Lung (tissue), 12 donors: ENCODE measurements around the gene NDUFS8. TPM values are rescaled to one million over a fixed set of nuclear protein-coding genes. Genes with fewer than 3 reads are reported as not detected.

Source experiments
- ATAC-seq: fragments of 200-7000 bp; cut with Tn5 transposase; one replicate; pipeline ENCODE4 v1.9.1; 2020; ENCODE audit warnings: moderate number of reproducible peaks; ENCODE audit not compliant: insufficient read depth, low FRiP score
- DNase-seq, 3 donors: peaks; one replicate each; pipeline ENCODE4 v3.0.0-alpha.2; 2013 to 2017
- H3K27ac ChIP-seq, 2 donors: one replicate each; pipeline ENCODE4 v1.5.1; 2013; ENCODE audit warnings: mild to moderate bottlenecking in 2 of 2, moderate library complexity in 2 of 2, control low read depth in 1 of 2, inconsistent platforms in 1 of 2, low read depth in 1 of 2, low read length in 1 of 2
- H3K27me3 ChIP-seq, 3 donors: one replicate each; pipeline ENCODE4 v1.5.1; 2013; ENCODE audit warnings: low read length in 2 of 3; ENCODE audit not compliant: control insufficient read depth in 3 of 3, insufficient read depth in 3 of 3
- H3K36me3 ChIP-seq, 4 donors: one replicate each; pipeline ENCODE4 v1.5.1; 2013; ENCODE audit warnings: low read length in 4 of 4, mild to moderate bottlenecking in 1 of 4, moderate library complexity in 1 of 4; ENCODE audit not compliant: control insufficient read depth in 4 of 4, insufficient read depth in 4 of 4
- H3K4me1 ChIP-seq, 5 donors: one replicate each; pipeline ENCODE4 v1.5.1; 2013; ENCODE audit warnings: low read length in 5 of 5, mild to moderate bottlenecking in 2 of 5, moderate library complexity in 1 of 5; ENCODE audit not compliant: control insufficient read depth in 5 of 5, insufficient read depth in 5 of 5
- H3K4me3 ChIP-seq: one replicate; pipeline ENCODE4 v1.5.1; 2013; ENCODE audit warnings: mild to moderate bottlenecking, control low read depth, moderate library complexity
- H3K9ac ChIP-seq, 2 donors: one replicate each; pipeline ENCODE4 v1.5.1; 2013; ENCODE audit warnings: low read length in 2 of 2, control low read depth in 1 of 2; ENCODE audit not compliant: insufficient read depth in 1 of 2
- H3K9me3 ChIP-seq, 4 donors: one replicate each; pipeline ENCODE4 v1.5.1; 2013; ENCODE audit warnings: low read length in 3 of 4, mild to moderate bottlenecking in 1 of 4, moderate library complexity in 1 of 4; ENCODE audit not compliant: control insufficient read depth in 4 of 4, insufficient read depth in 3 of 4
- CTCF ChIP-seq: IDR thresholded peaks from 2 replicates; pipeline ENCODE4 v1.5.1; 2012; ENCODE audit warnings: mild to moderate bottlenecking; ENCODE audit errors: control extremely low read depth, extremely low read depth
- WGBS, 2 donors: extraction: QIAGEN DNeasy Blood & Tissue Kit; methylation state at CpG; one replicate each; pipeline ENCODE4 v1.1.7; 2013; 5-methylcytosine and 5-hydroxymethylcytosine counted together
- polyA plus RNA-seq, 2 donors: library from polyadenylated mRNA; stranded (reverse); fragments of 200-250 nt; gene quantifications; one replicate each; pipeline ENCODE4 v1.2.1, GENCODE V29; 2013
- total RNA-seq, 2 donors: library from RNA; depleted of rRNA in 1 of 2; stranded (reverse); fragments of >200 nt in 1 of 2; gene quantifications; one replicate each; pipeline ENCODE4 v1.2.1, GENCODE V29; 2014 to 2021
- donor health status: control.
- donor health status: control.
- donor health status: Bipolar disorder and iron deficiency.
- donor health status: healthy.
- donor health status: DM: yes; HTN: yes; CAD: no.

NDUFS8 gene
- total and polyA plus RNA-seq, 4 donors, result 57.8 to 180 (median 145) TPM

GRCh38 chr11:67996051-67996450, 34.4 kb upstream of the NDUFS8 start:
- Histone ChIP-seq H3K27ac (no peak overlapping the region), H3K9me3 (no peaks in the 10 kb centered on the region), H3K27me3 (peaks cover 0 to 2% (median 0%) of the 10 kb centered on the region in 3 donors), H3K9ac (no peak overlapping the region), H3K4me3 (no peak overlapping the region), H3K4me1 (peaks cover 0 to 5% (median 0%) of the 10 kb centered on the region in 5 donors), H3K36me3 (peaks cover 0 to 7% (median 0%) of the 10 kb centered on the region in 4 donors)
- no peak for TF ChIP-seq CTCF
- DNase-seq (no peak), ATAC-seq (no peak)
- 84 to 94% methylated on average over 13 of the region's 13 CpGs for whole genome bisulfite sequencing, 2 donors

DNA sequence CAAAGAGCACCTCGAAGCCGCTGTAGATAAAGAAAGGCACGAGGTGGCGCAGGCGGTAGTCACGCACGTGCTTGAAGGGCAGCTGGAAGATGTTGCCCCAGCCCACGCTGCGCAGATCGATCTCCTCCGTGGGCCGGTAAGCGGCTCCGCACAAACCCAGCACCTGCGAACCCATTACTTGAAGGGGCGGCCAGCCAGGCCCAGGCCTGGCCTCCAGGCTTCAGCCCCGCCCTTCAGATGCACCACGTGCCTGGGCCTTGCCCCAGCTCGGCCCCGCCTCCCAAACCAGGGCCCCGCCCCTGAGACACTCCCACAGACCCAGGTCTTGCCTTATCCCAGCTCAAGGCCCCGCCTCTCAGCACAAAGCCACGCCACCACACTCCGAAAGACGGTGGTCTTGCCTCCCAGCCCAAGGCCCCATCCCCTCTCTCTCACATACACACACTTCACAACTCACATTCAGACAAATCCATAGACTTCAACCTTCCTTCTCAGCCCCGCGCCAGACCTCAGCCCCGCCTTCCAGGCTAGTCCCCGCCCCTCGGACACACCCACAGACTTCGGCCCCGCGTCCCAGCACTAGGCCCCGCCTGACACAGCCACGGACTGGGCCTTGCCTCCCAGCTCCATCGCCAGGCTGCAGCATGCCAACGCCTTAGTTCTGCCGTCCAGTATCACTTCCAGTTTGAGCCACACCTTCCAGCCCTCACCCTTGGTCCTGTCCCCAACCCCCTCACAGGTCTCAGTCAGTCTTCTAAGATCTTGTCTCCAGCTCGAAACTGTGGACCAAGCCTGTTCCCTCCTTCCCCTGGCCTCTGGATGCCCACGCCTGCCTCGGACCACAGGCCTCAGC, 33.6 kb upstream of the NDUFS8 start:
- H3K4me3 ChIP-seq, result no peak overlapping the region
- ATAC-seq, result peak; percentile 90
- peaks cover 0 to 5% (median 0%) of the 10 kb centered on the region in 5 donors for H3K4me1 ChIP-seq
- H3K9ac ChIP-seq, result no peak overlapping the region
- no peak overlapping the region for H3K27ac ChIP-seq
- H3K36me3 ChIP-seq, result peaks cover 0 to 7% (median 0%) of the 10 kb centered on the region in 4 donors
- H3K27me3 ChIP-seq, result no peaks in the 10 kb centered on the region
- TF ChIP-seq CTCF, result no peak
- DNase-seq, result peak in 2 of 3 donors; percentile 33
- no peaks in the 10 kb centered on the region for H3K9me3 ChIP-seq
- WGBS, 2 donors, result 62 to 75% methylated on average over 35 to 41 of the region's 41 CpGs

- Histone ChIP-seq H3K27ac (no peak overlapping the region), H3K4me1 (peaks cover 0 to 5% (median 0%) of the 10 kb centered on the region in 5 donors), H3K9ac (no peak overlapping the region), H3K27me3 (no peaks in the 10 kb centered on the region), H3K4me3 (no peak overlapping the region), H3K36me3 (peaks cover 0 to 7% (median 0%) of the 10 kb centered on the region in 4 donors), H3K9me3 (no peaks in the 10 kb centered on the region)
- ATAC-seq, result no peak
- no peak for DNase-seq
- no peak for TF ChIP-seq CTCF
- 91% methylated on average over 29 of the region's 29 CpGs for WGBS, 2 donors
Measured at GRCh38 chr11:67997475-67997921, 33.0 kb upstream of the NDUFS8 start.
